Measurements from ENCODE around the gene SPSB4. TPM values are rescaled to one million over a fixed set of nuclear protein-coding genes. Genes with fewer than 3 reads are reported as not detected.
"Not testable (repeated sequence)": the region's sequence is repeated elsewhere in the genome, so short reads cannot be mapped to it uniquely, and the experiment has no call there.

The SPSB4 gene
- total RNA-seq, 2 donors from 2014 or later = 18.2 to 48.1 TPM

DNA sequence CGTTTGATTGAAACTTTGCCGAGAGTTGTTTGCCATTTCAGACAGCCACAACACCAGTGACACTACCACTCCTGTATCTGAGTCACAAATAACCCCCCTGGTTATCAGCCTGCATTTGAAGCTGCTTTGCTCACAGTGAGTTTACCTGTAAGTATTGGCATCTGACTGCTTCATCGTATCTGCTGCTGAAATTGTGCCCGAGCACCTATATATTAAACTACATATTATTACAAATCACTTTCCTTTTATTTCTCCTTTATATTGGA is 39.2 kb upstream of the SPSB4 start:
- no peaks in the 10 kb centered on the region for H3K9me3 ChIP-seq
- no peaks in the 10 kb centered on the region for H3K4me1 ChIP-seq
- H3K27me3 ChIP-seq = no peaks in the 10 kb centered on the region
- ATAC-seq (no peak), DNase-seq (no peak)
- H3K27ac ChIP-seq = no peak overlapping the region
- intact Hi-C loops (cut with DNase I) = loop anchor here (5.0 kb wide), 1 partner anchor 175 kb away; no protein-coding TSS in a partner anchor
- 24 to 35% methylated on average over 4 of the region's 4 CpGs for WGBS, 2 donors
- no peak overlapping the region for H3K4me3 ChIP-seq
- no peaks in the 10 kb centered on the region for H3K36me3 ChIP-seq (replicated peaks in 1 of 2; ENCODE audit: insufficient read depth in 1 of 2, low read depth in 2 of 2)
- TF ChIP-seq, protein P1, sequence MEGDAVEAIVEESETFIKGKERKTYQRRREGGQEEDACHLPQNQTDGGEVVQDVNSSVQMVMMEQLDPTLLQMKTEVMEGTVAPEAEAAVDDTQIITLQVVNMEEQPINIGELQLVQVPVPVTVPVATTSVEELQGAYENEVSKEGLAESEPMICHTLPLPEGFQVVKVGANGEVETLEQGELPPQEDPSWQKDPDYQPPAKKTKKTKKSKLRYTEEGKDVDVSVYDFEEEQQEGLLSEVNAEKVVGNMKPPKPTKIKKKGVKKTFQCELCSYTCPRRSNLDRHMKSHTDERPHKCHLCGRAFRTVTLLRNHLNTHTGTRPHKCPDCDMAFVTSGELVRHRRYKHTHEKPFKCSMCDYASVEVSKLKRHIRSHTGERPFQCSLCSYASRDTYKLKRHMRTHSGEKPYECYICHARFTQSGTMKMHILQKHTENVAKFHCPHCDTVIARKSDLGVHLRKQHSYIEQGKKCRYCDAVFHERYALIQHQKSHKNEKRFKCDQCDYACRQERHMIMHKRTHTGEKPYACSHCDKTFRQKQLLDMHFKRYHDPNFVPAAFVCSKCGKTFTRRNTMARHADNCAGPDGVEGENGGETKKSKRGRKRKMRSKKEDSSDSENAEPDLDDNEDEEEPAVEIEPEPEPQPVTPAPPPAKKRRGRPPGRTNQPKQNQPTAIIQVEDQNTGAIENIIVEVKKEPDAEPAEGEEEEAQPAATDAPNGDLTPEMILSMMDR (IDR thresholded peaks at IDR 0.05) = no peak
- no peak for TF ChIP-seq POLR2A (IDR thresholded peaks at IDR 0.05)

DNA sequence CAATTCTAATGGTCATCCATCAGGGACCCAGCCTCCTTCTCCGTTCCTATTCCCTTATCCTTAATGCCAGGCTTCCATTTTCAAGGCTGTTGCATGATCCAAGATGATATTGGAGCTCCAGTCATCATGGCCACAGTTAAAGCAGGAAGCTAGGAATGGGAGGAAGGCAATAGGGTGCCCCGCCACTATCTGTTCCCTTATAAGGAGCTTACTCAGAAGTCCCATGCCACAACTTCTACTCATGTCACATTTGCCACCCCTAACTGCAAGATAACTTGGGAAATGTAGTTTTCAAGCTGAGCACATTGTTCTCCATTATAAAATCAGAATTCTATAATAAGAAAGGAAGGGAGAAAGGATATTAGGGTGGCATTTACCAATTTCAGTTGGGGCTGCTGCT is 38.6 kb upstream of the SPSB4 start:
- H3K36me3 ChIP-seq (replicated peaks in 1 of 2; ENCODE audit: insufficient read depth in 1 of 2, low read depth in 2 of 2) = no peaks in the 10 kb centered on the region

DNA sequence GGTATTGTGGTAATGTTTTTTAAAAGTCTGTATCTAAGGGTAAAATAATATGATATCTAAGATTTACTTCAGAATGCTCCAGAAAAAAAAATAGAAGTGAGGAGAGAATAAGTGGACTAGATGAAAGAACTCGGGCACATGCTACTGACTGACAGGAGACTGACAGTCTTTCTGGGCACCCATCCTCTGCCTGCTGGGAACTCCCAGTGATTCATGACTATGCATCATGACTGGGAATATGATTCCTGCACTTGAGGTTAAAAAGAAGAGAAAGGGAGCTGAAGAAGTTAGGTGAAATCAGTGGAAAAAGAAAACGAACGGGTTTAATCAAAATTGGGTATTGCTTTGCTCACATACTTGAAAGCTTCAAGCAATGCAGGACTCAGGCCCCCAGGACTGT is 35.7 kb upstream of the SPSB4 start:
- H3K27ac ChIP-seq = no peak overlapping the region
- 73 to 82% methylated on average over 3 of the region's 3 CpGs for WGBS, 2 donors
- H3K4me1 ChIP-seq = no peaks in the 10 kb centered on the region
- H3K4me3 ChIP-seq = no peak overlapping the region
- H3K27me3 ChIP-seq = no peaks in the 10 kb centered on the region
- ATAC-seq = no peak
- intact Hi-C loops (cut with DNase I) = no loop called here
- no peaks in the 10 kb centered on the region for H3K36me3 ChIP-seq (replicated peaks in 1 of 2; ENCODE audit: insufficient read depth in 1 of 2, low read depth in 2 of 2)
- TF ChIP-seq, protein P1 (IDR thresholded peaks at IDR 0.05) = no peak
- no peak for TF ChIP-seq POLR2A (IDR thresholded peaks at IDR 0.05)
- DNase-seq = no peak
- H3K9me3 ChIP-seq = no peaks in the 10 kb centered on the region

More for the DNA sequence above, 38.6 kb upstream of the SPSB4 start:
- intact Hi-C loops (cut with DNase I) = loop anchor here (5.0 kb wide), 1 partner anchor 175 kb away; no protein-coding TSS in a partner anchor
- H3K4me1 ChIP-seq = no peaks in the 10 kb centered on the region
- no peaks in the 10 kb centered on the region for H3K9me3 ChIP-seq
- DNase-seq (no peak), ATAC-seq (no peak)
- no peak overlapping the region for H3K4me3 ChIP-seq
- TF ChIP-seq, protein P1 (IDR thresholded peaks at IDR 0.05) = no peak
- TF ChIP-seq POLR2A (IDR thresholded peaks at IDR 0.05) = no peak
- no peaks in the 10 kb centered on the region for H3K27me3 ChIP-seq
- whole genome bisulfite sequencing, 2 donors = 92 to 94% methylated on average over 2 of the region's 2 CpGs
- no peak overlapping the region for H3K27ac ChIP-seq

DNA sequence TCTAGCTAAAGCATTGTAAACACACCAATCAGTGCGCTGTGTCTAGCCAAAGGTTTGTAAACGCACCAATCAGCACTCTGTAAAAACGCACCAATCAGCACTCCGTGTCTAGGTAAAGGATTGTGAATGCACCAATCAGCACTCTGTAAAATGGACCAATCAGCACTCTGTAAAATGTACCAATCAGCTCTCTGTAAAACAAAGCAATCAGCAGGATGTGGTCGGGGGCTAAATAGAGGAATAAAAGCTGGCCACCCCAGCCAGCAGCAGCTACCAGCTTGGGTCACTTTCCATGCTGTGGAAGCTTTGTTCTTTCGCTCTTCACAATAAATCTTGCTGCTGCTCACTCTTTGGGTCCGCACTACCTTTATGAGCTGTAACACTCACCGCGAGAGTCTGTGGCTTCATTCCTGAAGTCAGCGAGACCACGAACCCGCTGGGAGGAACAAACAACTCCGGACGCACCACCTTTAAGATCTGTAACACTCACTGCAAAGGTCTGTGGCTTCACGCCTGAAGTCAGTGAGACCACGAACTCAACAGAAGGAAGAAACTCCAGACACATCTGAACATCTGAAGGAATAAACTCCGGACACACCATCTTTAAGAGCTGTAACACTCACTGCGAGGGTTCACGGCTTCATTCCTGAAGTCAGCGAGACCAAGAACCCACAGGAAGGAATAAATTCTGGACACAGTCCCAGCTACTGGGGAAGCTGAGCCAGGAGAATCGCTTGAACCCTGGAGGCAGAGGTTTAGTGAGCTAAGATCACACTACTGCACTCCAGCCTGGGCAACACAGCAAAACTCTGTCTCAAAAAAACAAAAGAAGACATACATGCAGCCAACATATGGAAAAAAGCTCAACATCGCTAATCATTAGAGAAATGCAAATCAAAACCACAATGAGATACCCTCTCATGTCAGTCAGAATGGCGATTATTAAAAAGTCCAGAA is 33.5 kb upstream of the SPSB4 start:
- ATAC-seq; H3K4me3 ChIP-seq; H3K27me3 ChIP-seq; H3K4me1 ChIP-seq; DNase-seq; intact Hi-C loops (cut with DNase I); H3K36me3 ChIP-seq (replicated peaks in 1 of 2; ENCODE audit: insufficient read depth in 1 of 2, low read depth in 2 of 2); H3K27ac ChIP-seq; H3K9me3 ChIP-seq: not testable (repeated sequence)
- WGBS, 2 donors = 74 to 90% methylated on average over 20 to 21 of the region's 23 CpGs

- Histone ChIP-seq H3K4me1 (no peaks in the 10 kb centered on the region), H3K27ac (no peak overlapping the region), H3K4me3 (no peak overlapping the region), H3K36me3 (replicated peaks in 1 of 2; ENCODE audit: insufficient read depth in 1 of 2, low read depth in 2 of 2) (no peaks in the 10 kb centered on the region), H3K9me3 (no peaks in the 10 kb centered on the region), H3K27me3 (no peaks in the 10 kb centered on the region)
- ATAC-seq (no peak), DNase-seq (no peak)
- 94 to 98% methylated on average over 9 to 19 of the region's 19 CpGs for WGBS, 2 donors
- intact Hi-C loops (cut with DNase I) = no loop called here
- TF ChIP-seq POLR2A (IDR thresholded peaks at IDR 0.05) = no peak
- TF ChIP-seq, protein P1 (IDR thresholded peaks at IDR 0.05) = no peak
Measured at GRCh38 chr3:141019244-141019643, 31.9 kb upstream of the SPSB4 start.

Measured in body of pancreas (tissue), 4 donors.